LNCAP (cell line): ENCODE measurements around the gene SF3B3.

Source experiments
- TF ChIP-seq, protein P1 (sequence below): fragments of 450-650 bp; IDR thresholded peaks from 2 replicates; pipeline ENCODE4 v1.5.1; 2017; ENCODE audit warnings: mild to moderate bottlenecking

SF3B3 gene

DNA sequence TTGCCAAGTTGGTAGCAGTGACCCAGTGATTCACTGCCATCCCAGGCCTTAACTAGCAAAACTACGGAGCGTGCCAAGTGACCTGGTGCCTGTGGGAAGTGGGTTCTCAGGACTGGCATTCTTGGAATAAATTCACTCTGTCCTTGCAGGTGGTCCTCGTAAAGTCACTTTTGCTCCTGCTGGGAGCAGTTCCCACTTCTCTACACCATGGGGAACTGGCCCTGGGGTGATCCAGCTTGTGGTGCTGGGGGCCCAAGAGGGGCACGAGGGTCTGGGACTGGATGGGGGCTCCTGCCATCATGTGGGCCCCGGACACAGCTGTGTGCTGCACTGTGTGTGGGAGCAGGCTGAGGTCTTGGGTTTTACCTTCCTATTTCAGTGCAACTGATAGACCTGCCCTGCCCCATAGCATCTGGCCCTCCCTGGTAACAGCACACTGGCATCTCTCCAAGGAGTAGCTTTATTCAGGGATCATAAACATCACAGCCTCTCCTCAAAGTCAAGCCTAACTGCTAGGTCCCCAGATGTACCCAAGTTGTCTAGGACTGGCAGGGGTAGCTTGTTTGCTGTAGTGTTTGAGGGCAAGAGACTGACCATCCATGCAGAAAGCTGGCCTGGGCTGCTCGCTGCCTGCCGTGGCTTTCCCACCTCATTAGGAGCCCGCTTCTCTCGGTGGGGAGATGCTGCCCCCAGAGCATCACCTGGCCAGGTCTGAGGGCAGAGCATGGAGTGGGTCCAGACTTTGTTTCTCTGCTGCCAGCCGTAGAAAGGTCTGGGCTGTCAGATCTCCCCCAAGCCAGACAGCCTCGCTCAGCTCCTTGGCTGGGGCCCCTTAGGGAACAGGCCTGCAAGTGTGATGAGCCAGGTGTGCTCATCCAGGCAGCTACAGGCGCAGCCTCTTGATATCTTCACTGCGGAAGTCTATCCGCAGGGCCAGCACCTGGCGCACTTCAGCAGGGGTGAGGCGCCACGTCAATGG lies 43.2 kb upstream of the SF3B3 start:
- TF ChIP-seq, protein P1, sequence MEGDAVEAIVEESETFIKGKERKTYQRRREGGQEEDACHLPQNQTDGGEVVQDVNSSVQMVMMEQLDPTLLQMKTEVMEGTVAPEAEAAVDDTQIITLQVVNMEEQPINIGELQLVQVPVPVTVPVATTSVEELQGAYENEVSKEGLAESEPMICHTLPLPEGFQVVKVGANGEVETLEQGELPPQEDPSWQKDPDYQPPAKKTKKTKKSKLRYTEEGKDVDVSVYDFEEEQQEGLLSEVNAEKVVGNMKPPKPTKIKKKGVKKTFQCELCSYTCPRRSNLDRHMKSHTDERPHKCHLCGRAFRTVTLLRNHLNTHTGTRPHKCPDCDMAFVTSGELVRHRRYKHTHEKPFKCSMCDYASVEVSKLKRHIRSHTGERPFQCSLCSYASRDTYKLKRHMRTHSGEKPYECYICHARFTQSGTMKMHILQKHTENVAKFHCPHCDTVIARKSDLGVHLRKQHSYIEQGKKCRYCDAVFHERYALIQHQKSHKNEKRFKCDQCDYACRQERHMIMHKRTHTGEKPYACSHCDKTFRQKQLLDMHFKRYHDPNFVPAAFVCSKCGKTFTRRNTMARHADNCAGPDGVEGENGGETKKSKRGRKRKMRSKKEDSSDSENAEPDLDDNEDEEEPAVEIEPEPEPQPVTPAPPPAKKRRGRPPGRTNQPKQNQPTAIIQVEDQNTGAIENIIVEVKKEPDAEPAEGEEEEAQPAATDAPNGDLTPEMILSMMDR, result no peak

DNA sequence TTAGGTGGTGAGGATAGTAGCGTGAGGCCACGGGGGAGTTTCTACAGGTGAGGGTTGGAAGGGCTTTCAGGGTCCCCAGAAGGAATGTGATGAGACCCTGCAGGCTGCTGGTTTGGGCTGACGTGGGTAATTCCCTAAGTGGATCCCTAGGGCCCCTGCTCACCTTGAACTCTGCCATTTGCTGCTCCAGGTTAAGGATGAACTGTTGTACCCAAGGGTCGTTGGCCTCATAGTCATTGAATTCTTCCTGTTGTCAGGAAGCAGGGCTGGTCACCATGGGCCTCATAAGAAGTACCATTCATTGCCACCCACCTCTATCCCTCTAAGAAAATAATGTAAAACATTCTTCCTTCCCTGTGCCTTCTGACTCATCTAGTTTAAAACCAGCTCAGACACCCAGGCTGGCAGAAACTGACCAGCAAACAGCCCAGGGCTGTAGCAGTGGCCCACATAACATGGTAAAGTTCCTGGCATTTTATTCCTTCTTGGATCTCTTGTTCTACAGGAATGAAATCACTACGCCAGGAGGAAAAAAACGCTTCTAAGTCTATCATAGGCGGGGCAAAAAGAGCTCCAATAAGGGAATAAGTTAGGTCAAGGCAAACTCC lies 41.6 kb upstream of the SF3B3 start:
- TF ChIP-seq, protein P1, result no peak

DNA sequence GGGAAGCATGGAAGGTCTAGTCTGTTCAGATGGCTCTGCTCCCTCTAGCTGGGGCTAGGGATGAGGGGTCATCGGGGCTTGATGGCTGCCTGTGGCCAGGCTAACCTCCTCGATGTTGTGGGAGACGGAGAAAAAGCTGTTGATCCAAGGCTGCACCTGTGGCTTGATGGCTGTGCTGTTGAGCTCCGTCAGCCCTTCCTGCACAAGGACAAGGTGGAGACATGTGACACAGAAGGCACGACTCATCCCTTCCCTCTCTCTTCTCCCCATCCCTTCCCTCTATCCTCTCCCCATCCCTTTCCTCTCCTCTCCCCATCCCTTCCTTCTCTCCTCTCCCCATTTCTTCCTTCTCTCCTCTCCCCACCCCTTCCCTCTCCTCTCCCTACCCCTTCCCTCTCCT lies 41.0 kb upstream of the SF3B3 start:
- TF ChIP-seq, protein P1, result no peak

DNA sequence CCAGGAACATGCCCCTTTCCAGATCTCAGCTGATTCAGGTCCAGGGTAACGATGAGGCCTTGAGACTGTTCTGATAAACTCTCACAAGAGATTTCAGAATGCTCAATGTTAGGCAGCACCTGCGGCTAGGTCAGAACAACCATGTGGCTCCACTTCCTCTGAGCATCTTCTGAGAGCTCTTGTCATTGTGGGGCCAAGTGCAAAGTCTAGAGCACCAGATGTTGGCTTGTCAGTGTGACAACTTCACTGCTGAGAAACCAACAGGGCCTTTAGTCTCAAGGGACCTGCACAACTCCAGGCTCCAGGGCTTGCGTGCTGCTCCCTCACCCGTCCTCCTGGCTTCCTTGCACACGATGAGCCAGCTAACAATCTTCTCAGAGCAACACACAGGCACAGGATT lies 40.2 kb upstream of the SF3B3 start:
- TF ChIP-seq, protein P1, result no peak

DNA sequence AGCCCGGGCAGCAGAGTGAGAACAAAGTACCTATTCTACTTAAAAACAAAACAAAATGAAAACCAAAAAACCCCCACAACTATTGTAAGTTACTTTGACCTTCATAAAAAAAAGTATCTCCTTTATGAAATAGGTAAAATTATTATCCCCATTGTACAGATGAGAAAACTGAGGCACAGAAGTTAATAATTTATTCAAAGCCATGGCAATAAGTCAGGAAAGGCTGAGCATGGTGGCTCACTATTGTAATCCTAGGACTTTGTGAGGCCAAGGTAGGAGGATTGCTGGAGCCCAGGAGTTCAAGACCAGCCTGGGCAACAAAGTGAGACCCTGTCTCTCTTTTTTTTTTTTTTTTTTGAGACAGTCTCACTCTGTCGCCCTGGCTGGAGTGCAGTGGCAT lies 38.7 kb upstream of the SF3B3 start:
- TF ChIP-seq, protein P1, result no peak

DNA sequence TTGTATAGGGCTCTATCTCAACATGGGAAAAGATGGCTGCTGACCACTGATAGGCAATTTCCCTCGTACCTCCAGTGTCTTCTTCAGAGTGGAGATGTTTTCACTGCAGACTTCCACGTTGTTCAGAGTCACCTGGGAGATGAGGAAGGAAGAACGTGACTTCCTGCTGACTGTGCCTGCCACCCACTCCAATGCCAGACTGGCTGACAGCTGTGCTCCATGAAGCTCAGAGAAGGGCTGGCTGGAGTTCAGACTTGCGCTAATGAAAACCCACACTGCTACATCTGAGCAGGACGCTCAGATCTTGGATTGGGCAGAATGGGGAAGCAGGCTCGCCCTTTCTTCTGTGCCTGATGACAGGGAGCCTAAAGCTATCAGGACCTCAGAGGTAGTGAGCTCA lies 33.4 kb upstream of the SF3B3 start:
- TF ChIP-seq, protein P1, result no peak

DNA sequence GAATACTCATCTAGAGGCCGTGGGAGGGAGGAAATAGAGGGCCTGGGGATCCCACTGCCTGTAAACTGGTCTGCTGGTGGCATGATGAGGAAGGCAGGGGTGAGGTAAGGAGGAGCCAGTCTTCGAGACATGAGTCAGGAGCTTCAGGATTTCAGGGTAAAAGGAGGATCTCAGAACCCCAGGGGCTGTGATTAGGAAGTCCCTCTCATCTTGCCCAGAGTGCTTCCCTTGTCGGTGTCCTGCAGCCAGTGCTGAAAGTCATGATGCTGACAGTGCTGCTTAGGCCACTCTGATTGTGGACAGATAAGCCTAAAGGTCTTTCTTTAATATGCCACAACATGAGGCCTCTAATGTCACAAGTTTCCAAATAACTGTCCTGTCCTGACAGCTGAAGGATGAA lies 29.8 kb upstream of the SF3B3 start:
- TF ChIP-seq, protein P1, result no peak
